GM12801 (cell line): Measurements from ENCODE around the gene ZNF277.

Experiments used
- CTCF ChIP-seq: IDR thresholded peaks from one replicate; pipeline ENCODE4 v1.5.1; 2011; ENCODE audit warnings: control low read depth; ENCODE audit not compliant: insufficient read length; ENCODE audit errors: extremely low read depth

Gene ZNF277

GRCh38 chr7:112358513-112358912 lies 152.0 kb downstream of the ZNF277 start:
- no peak for TF ChIP-seq CTCF

DNA sequence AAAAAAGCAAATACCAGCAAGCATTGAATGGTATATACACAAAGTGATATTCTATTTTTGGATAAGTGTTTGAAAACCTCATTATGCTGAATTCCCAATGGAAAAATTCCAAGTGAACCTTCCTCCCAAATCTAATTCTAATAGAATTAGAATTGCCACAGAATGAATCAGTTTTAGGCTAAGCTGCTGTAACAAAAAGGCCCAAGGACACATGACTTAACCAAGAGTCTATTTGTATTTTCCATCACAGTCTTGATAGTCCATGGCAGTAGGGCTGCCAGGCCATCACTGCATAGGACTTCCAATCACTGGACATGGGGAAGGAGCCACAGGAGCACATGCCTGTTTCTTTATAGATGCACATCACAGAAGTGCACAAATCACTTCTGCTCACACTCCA lies 152.6 kb downstream of the ZNF277 start:
- no peak for TF ChIP-seq CTCF

- TF ChIP-seq CTCF = no peak
Observed at GRCh38 chr7:112360681-112361080, 154.2 kb downstream of the ZNF277 start.

- no peak for TF ChIP-seq CTCF
Observed at GRCh38 chr7:112361154-112361553, 154.7 kb downstream of the ZNF277 start.

DNA sequence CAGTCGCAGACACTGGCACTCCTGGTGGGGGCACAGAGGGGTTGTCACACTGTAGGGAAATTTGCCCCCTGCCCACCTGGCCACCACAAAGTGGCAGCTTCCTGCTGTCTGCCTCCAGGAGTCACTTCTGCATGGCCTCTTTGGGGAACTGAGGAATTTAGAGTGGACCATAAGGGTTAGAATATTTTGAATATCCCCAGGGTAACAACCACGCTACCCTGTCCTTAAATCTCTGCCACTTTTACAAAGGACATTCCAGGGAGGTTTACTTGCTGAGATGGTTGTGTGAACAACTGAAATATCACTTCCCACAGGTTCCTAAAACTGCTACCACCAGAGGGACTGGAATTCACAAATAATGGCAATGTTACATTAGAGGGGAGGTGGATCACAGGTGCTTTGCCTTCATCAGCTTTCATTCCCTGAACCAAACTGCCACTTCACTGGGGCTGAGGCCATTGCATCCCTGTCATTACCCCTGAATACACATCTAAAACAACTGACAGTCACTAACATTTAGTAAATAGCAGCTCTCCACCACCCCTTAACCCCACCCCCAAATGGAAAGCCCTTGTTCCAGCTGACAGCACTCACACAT lies 155.7 kb downstream of the ZNF277 start:
- TF ChIP-seq CTCF = no peak

GRCh38 chr7:112362731-112363131 lies 156.2 kb downstream of the ZNF277 start:
- TF ChIP-seq CTCF = no peak

GRCh38 chr7:112364388-112364787 lies 157.9 kb downstream of the ZNF277 start:
- no peak for TF ChIP-seq CTCF

GRCh38 chr7:112365551-112365950 lies 159.1 kb downstream of the ZNF277 start:
- no peak for TF ChIP-seq CTCF
